ENCODE measurements around the gene SLC6A20.

The SLC6A20 gene

GRCh38 chr3:45800611-45801010 lies 4.3 kb upstream of the SLC6A20 start:
- DNase-seq, result no peak

- no peak for DNase-seq
Measured at GRCh38 chr3:45799586-45799985, 3.2 kb upstream of the SLC6A20 start.

GRCh38 chr3:45798034-45798433 lies 1.7 kb upstream of the SLC6A20 start:
- DNase-seq, result no peak

GRCh38 chr3:45796902-45797637 lies 734 bp upstream of the SLC6A20 start:
- no peak for DNase-seq

GRCh38 chr3:45795509-45795881 lies 841 bp downstream of the SLC6A20 start:
- DNase-seq, result no peak

GRCh38 chr3:45794660-45795059 lies 1.7 kb downstream of the SLC6A20 start:
- no peak for DNase-seq

GRCh38 chr3:45794177-45794560 lies 2.2 kb downstream of the SLC6A20 start:
- DNase-seq, result no peak

- DNase-seq, result no peak
Measured at GRCh38 chr3:45793482-45794176, 2.7 kb downstream of the SLC6A20 start.

GRCh38 chr3:45792516-45793172 lies 3.7 kb downstream of the SLC6A20 start:
- DNase-seq, result no peak

GRCh38 chr3:45792036-45792435 lies 4.3 kb downstream of the SLC6A20 start:
- DNase-seq, result no peak

GRCh38 chr3:45790596-45790995 lies 5.7 kb downstream of the SLC6A20 start:
- no peak for DNase-seq

GRCh38 chr3:45789235-45789812 lies 7.0 kb downstream of the SLC6A20 start:
- DNase-seq, result no peak

- no peak for DNase-seq
Measured at GRCh38 chr3:45787551-45787950, 8.8 kb downstream of the SLC6A20 start.

- DNase-seq, result no peak
Measured at GRCh38 chr3:45786801-45787495, 9.4 kb downstream of the SLC6A20 start.

- DNase-seq, result peak in 1 of 2 donors; percentile 9
Measured at GRCh38 chr3:45785605-45786150, 10.7 kb downstream of the SLC6A20 start.

GRCh38 chr3:45783667-45784066 lies 12.7 kb downstream of the SLC6A20 start:
- DNase-seq, result peak in 1 of 2 donors; percentile 0

GRCh38 chr3:45782381-45782780 lies 14.0 kb downstream of the SLC6A20 start:
- no peak for DNase-seq

- peak in 1 of 2 donors; percentile 0 for DNase-seq
Measured at GRCh38 chr3:45781841-45782240, 14.5 kb downstream of the SLC6A20 start.

- DNase-seq, result peak in 1 of 2 donors; percentile 7
Measured at GRCh38 chr3:45781271-45781670, 15.1 kb downstream of the SLC6A20 start.

GRCh38 chr3:45779746-45780735 lies 16.3 kb downstream of the SLC6A20 start:
- DNase-seq, result no peak

GRCh38 chr3:45778761-45779201 lies 17.6 kb downstream of the SLC6A20 start:
- DNase-seq, result no peak

Measured in stimulated activated CD4-positive, alpha-beta T cell treated with anti-CD3 and anti-CD28 coated beads, Interleukin-2, amount 100 ng/mL, for 24 hours (primary cell).